ENCODE data around the gene CD69. TPM values are rescaled to one million over a fixed set of nuclear protein-coding genes. Genes with fewer than 3 reads are reported as not detected.

CD69 gene
- total and polyA plus RNA-seq, 12 donors = 0.17 to 6.2 (median 0.50) TPM; not detected in 2

DNA sequence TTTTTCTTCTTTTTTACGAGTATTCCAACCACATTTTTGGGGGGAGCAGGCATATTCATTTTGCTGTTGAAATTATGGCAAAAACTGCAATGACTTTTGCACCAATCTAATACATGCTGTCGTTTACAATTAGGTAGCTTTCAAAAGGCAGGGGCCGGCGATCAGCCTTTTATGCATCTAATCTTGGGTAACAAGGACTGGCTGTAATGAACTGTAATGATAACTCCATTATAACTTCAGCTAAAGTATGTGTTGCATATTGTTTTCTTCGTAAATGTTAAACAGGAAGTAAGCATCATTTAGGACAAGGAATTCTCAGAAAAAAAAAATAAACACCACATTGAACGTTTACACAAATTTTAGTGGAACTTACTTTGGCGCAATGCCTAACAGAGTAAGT is 36.3 kb upstream of the CD69 start:
- Histone ChIP-seq H3K27ac (peak overlapping the region in 1 of 10 donors; percentile 32), H3K36me3 (no peaks in the 10 kb centered on the region), H3K4me3 (no peak overlapping the region), H3K4me1 (peaks cover 0 to 36% (median 0%) of the 10 kb centered on the region in 9 donors), H3K9me3 (no peaks in the 10 kb centered on the region), H3K27me3 (no peaks in the 10 kb centered on the region)
- 65 to 74% methylated on average over 7 of the region's 7 CpGs for WGBS, 2 donors
- ATAC-seq (no peak), DNase-seq (no peak)
- intact Hi-C loops (cut with DNase I) = loop anchor here in 1 of 10 donors (5.0 kb wide), 1 partner anchor 45 kb away; no protein-coding TSS in a partner anchor
- TF ChIP-seq CTCF (IDR thresholded peaks at IDR 0.05) = no peak

GRCh38 chr12:9796346-9796745 is 35.6 kb upstream of the CD69 start:
- Histone ChIP-seq H3K27ac (peak overlapping the region in 1 of 10 donors; percentile 32), H3K36me3 (no peaks in the 10 kb centered on the region), H3K9me3 (no peaks in the 10 kb centered on the region), H3K4me3 (no peak overlapping the region), H3K27me3 (no peaks in the 10 kb centered on the region), H3K4me1 (peaks cover 0 to 36% (median 0%) of the 10 kb centered on the region in 9 donors)
- intact Hi-C loops (cut with DNase I) = loop anchor here in 1 of 10 donors (5.0 kb wide), 1 partner anchor 44 kb away; no protein-coding TSS in a partner anchor
- no peak for TF ChIP-seq CTCF (IDR thresholded peaks at IDR 0.05)
- 69 to 93% methylated on average over 5 of the region's 5 CpGs for WGBS, 2 donors
- no peak for DNase-seq
- no peak for ATAC-seq

DNA sequence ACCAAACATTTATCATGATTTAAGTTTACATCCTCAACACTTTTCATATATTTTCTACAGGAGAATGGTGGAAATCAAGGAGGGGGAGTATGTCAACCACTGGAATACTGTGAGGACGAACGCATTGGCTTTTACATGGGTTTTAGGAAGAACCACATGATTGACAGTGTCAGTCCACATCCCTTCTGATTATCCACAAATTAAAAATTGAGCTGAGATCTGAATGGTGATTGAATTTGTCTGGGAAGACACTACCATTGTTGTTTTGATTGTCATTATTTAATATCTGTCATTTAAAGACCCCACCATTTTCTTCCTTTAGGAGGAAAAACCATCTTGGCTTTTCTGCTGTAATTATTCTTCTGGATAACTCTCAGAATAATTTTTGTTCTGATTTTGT is 35.2 kb upstream of the CD69 start:
- Histone ChIP-seq H3K27ac (no peak overlapping the region), H3K4me3 (no peak overlapping the region), H3K4me1 (peaks cover 0 to 36% (median 0%) of the 10 kb centered on the region in 9 donors), H3K9me3 (no peaks in the 10 kb centered on the region), H3K27me3 (no peaks in the 10 kb centered on the region), H3K36me3 (no peaks in the 10 kb centered on the region)
- 92 to 93% methylated on average over 2 of the region's 2 CpGs for WGBS, 2 donors
- DNase-seq (no peak), ATAC-seq (no peak)
- intact Hi-C loops (cut with DNase I) = loop anchor here in 1 of 10 donors (5.0 kb wide), 1 partner anchor 44 kb away; no protein-coding TSS in a partner anchor
- no peak for TF ChIP-seq CTCF (IDR thresholded peaks at IDR 0.05)

GRCh38 chr12:9794484-9795093 is 33.9 kb upstream of the CD69 start:
- no peak for TF ChIP-seq CTCF (IDR thresholded peaks at IDR 0.05)
- Histone ChIP-seq H3K36me3 (no peaks in the 10 kb centered on the region), H3K9me3 (peaks cover 0 to 7% (median 0%) of the 10 kb centered on the region in 11 donors), H3K4me3 (no peak overlapping the region), H3K27ac (peak overlapping the region in 1 of 10 donors; percentile 59), H3K4me1 (peaks cover 0 to 36% (median 0%) of the 10 kb centered on the region in 9 donors), H3K27me3 (no peaks in the 10 kb centered on the region)
- DNase-seq (no peak), ATAC-seq (no peak)
- WGBS, 2 donors = 62 to 67% methylated on average over 2 of the region's 2 CpGs
- intact Hi-C loops (cut with DNase I) = loop anchor here in 3 of 10 donors (5.0 kb wide), 2 partner anchors 37 to 42 kb away; no protein-coding TSS in a partner anchor

Measured in heart right ventricle (tissue), 16 donors.